GM12891 (cell line): ENCODE results near the gene SSNA1. TPM values are rescaled to one million over a fixed set of nuclear protein-coding genes. Genes with fewer than 3 reads are reported as not detected.

Experiments used
- DNase-seq: peaks from one replicate; pipeline ENCODE4 v3.0.0; 2011; ENCODE audit warnings: low spot score; ENCODE audit not compliant: insufficient read length
- FAIRE-seq: peaks from 2 replicates; lab custom pipeline; 2011; peaks lifted over from hg19 to GRCh38; lab: Jason Lieb, UNC
- PAX5 ChIP-seq: IDR thresholded peaks from 2 replicates; pipeline ENCODE4 v1.6.1; 2011; ENCODE audit warnings: low read length, moderate library complexity, mild to moderate bottlenecking; ENCODE audit not compliant: insufficient read depth, severe bottlenecking
- POLR2A ChIP-seq: IDR thresholded peaks from 2 replicates; pipeline ENCODE4 v1.6.1; 2011; ENCODE audit warnings: low read depth, low read length, control low read depth
- POLR2AphosphoS5 ChIP-seq: IDR thresholded peaks from 2 replicates; pipeline ENCODE4 v1.6.1; 2011; ENCODE audit warnings: low read depth, low read length, control low read depth
- POU2F2 ChIP-seq: IDR thresholded peaks from 2 replicates; pipeline ENCODE4 v1.6.1; 2011; ENCODE audit warnings: low read depth, mild to moderate bottlenecking, control low read depth, low read length, moderate library complexity
- SPI1 ChIP-seq: IDR thresholded peaks from 2 replicates; pipeline ENCODE4 v1.6.1; 2011; ENCODE audit warnings: low read depth, low read length, control low read depth
- TAF1 ChIP-seq: IDR thresholded peaks from 2 replicates; pipeline ENCODE4 v1.6.1; 2011; ENCODE audit warnings: low read depth, low read length, control low read depth
- polyA plus RNA-seq: library from polyadenylated mRNA; unstranded; fragments of >200 nt; gene quantifications from one replicate; pipeline ENCODE4 v1.2.1, GENCODE V29; 2012; ENCODE audit warnings: low read depth, missing spikeins, inconsistent platforms; ENCODE audit not compliant: missing spikeins

The SSNA1 gene, protein sequence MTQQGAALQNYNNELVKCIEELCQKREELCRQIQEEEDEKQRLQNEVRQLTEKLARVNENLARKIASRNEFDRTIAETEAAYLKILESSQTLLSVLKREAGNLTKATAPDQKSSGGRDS
- polyA plus RNA-seq, result 53.2 TPM

GRCh38 chr9:137188490-137189296 lies at the start of gene SSNA1, which contains the start of gene ANAPC2:
TSS of gene SSNA1 (plus strand) at chr9:137188676. CDS start at chr9:137188727, 51 bp downstream.
TSS of gene ANAPC2 (minus strand) at chr9:137188560. CDS start at chr9:137188532, 28 bp downstream.
- peak; percentile 100 for FAIRE-seq

GRCh38 chr9:137138722-137139467 lies 49.6 kb upstream of the SSNA1 start, which contains the start of gene GRIN1:
TSS of gene GRIN1 (plus strand) at chr9:137139154. CDS start at chr9:137139487, 333 bp downstream.
- TF ChIP-seq TAF1 (no peak), POLR2AphosphoS5 (no peak), POU2F2 (no peak)
- DNase-seq (no peak), FAIRE-seq (no peak)

More at GRCh38 chr9:137188490-137189296, at the start of gene SSNA1, which contains the start of gene ANAPC2:
- peak; percentile 97 for DNase-seq
- TF ChIP-seq PAX5 (peak; percentile 46), TAF1 (peak; percentile 79), SPI1 (no peak), POLR2AphosphoS5 (peak; percentile 84), POLR2A (peak; percentile 79), POU2F2 (no peak; the same call in 1 of the 2 replicates)

GRCh38 chr9:137139468-137140150 lies 48.9 kb upstream of the SSNA1 start:
- DNase-seq (no peak), FAIRE-seq (no peak)
- TF ChIP-seq SPI1 (no peak), POLR2A (no peak), POU2F2 (no peak), TAF1 (no peak), POLR2AphosphoS5 (no peak), PAX5 (no peak)

GRCh38 chr9:137140151-137141012 lies 48.1 kb upstream of the SSNA1 start:
- no peak for TF ChIP-seq SPI1
- TF ChIP-seq POLR2A, result no peak
- no peak for TF ChIP-seq POLR2AphosphoS5
- TF ChIP-seq TAF1, result no peak
- TF ChIP-seq POU2F2, result no peak
- no peak for TF ChIP-seq PAX5
- FAIRE-seq, result peak; percentile 16
- no peak for DNase-seq

DNA sequence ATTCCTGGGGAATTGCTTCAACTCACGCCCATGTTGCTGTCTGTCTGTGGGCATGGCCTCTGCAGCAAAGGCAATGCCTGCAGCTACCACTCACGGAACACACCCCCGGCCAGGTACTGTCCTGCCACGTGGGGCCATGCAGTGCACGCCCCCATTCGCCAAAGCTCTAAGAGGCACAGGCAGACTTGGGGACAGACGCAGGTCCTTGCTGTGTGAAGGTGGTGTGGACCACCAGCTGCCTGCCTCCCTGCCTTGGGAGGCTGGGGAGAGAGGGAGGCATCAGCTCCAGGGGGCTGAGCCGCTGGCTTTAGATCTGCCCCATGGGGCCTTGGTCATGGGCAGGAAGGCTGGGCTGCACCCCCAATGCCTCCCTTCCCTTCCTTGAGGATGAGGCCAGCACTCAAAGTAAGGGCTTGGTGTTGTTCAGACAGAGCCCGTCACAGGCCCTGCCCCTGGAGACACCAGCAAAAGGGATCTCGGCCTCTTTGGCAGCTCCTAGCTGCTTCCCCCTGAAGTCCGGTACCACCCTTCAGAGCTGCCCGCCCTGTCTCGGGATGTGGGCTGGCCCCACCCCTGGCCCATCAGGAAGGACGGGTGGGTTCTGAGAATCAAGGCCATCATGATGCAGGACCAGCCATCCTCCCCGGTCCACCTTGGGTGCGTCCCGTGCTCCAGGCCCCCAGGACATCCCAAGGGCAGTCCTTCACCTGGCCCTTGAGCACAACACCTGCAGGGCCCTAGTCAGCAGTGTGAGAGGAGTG lies 47.2 kb upstream of the SSNA1 start:
- DNase-seq (no peak), FAIRE-seq (no peak)
- TF ChIP-seq POLR2A (no peak), PAX5 (no peak), TAF1 (no peak), POLR2AphosphoS5 (no peak), POU2F2 (no peak), SPI1 (no peak)

GRCh38 chr9:137141976-137142936 lies 46.2 kb upstream of the SSNA1 start:
- TF ChIP-seq POLR2AphosphoS5, result no peak
- no peak for TF ChIP-seq POU2F2
- TF ChIP-seq POLR2A, result no peak
- TF ChIP-seq TAF1, result no peak
- no peak for TF ChIP-seq SPI1
- no peak for TF ChIP-seq PAX5
- DNase-seq (no peak), FAIRE-seq (no peak)

GRCh38 chr9:137143459-137143858 lies 45.0 kb upstream of the SSNA1 start:
- FAIRE-seq, result no peak
- DNase-seq, result no peak
- TF ChIP-seq TAF1 (no peak), POLR2A (no peak), SPI1 (no peak), POLR2AphosphoS5 (no peak), PAX5 (no peak), POU2F2 (no peak)
